Epithelial cell of proximal tubule (primary cell): ENCODE results near the gene E2F2. TPM values are rescaled to one million over a fixed set of nuclear protein-coding genes. Genes with fewer than 3 reads are reported as not detected.

Experiments
- DNase-seq: peaks from one replicate; pipeline ENCODE4 v3.0.0-alpha.2; 2011; ENCODE audit warnings: low read depth
- H3K4me3 ChIP-seq: 2 replicates; pipeline ENCODE4 v1.5.1; 2011; ENCODE audit warnings: low read depth, mild to moderate bottlenecking, low read length
- CTCF ChIP-seq: conservative IDR thresholded peaks from 2 replicates; pipeline ENCODE4 v1.5.1; 2012; ENCODE audit warnings: low read depth, mild to moderate bottlenecking, low read length
- total RNA-seq: library from RNA; depleted of rRNA; stranded (reverse); fragments of >200 nt; gene quantifications from 2 replicates; pipeline ENCODE4 v1.2.3, GENCODE V29; 2015

E2F2 gene
- total RNA-seq, 1 donor from 2014 or later = 4.0 TPM

GRCh38 chr1:23531562-23532094, 595 bp upstream of the E2F2 start:
- TF ChIP-seq CTCF = no peak
- H3K4me3 ChIP-seq = peak overlapping the region; percentile 41
- no peak for DNase-seq

GRCh38 chr1:23530087-23530746, 816 bp downstream of the E2F2 start:
- no peak for TF ChIP-seq CTCF
- H3K4me3 ChIP-seq = peak overlapping the region; percentile 68
- no peak for DNase-seq

- no peak for TF ChIP-seq CTCF
- H3K4me3 ChIP-seq = peak overlapping the region; percentile 68
These were observed 1.6 kb downstream of the E2F2 start for GRCh38 chr1:23529146-23530086.

GRCh38 chr1:23528250-23528978, 2.6 kb downstream of the E2F2 start:
- no peak for DNase-seq
- TF ChIP-seq CTCF = no peak
- no peak overlapping the region for H3K4me3 ChIP-seq

More at GRCh38 chr1:23529146-23530086, 1.6 kb downstream of the E2F2 start:
- no peak for DNase-seq

GRCh38 chr1:23527900-23528249, 3.2 kb downstream of the E2F2 start:
- no peak for DNase-seq
- H3K4me3 ChIP-seq = no peak overlapping the region
- no peak for TF ChIP-seq CTCF

GRCh38 chr1:23527366-23527765, 3.7 kb downstream of the E2F2 start:
- DNase-seq = no peak
- no peak for TF ChIP-seq CTCF
- no peak overlapping the region for H3K4me3 ChIP-seq
